Activated T-helper 2 cell treated with anti-CD3 and anti-CD28 coated beads, Interferon-gamma antibody, Interleukin-2, Interleukin-4, amounts not matched to agents 10 μg/mL and 5 μg/mL and 100 μg/mL, durations not matched to agents 14 hours and 24 hours and 36 hours (primary cell): ENCODE data around the gene PPP2R2C. TPM values are rescaled to one million over a fixed set of nuclear protein-coding genes. Genes with fewer than 3 reads are reported as not detected.
A peak's percentile ranks its signal among the peaks of the same experiment; 100 is the strongest.

Experiments used
- DNase-seq: peaks from one replicate; pipeline ENCODE4 v3.0.0; 2021; ENCODE audit warnings: low spot score
- H3K27ac Mint-ChIP-seq: one replicate; pipeline ENCODE4 v1.8.0; 2021; ENCODE audit warnings: mixed read lengths
- H3K27me3 Mint-ChIP-seq: one replicate; pipeline ENCODE4 v1.8.0; 2021; ENCODE audit warnings: low read depth, mixed read lengths
- H3K36me3 Mint-ChIP-seq: one replicate; pipeline ENCODE4 v1.8.0; 2021; ENCODE audit warnings: low read depth, mixed read lengths
- H3K4me1 Mint-ChIP-seq: one replicate; pipeline ENCODE4 v1.8.0; 2021; ENCODE audit warnings: low read depth, mixed read lengths
- H3K4me3 Mint-ChIP-seq: one replicate; pipeline ENCODE4 v1.8.0; 2021; ENCODE audit warnings: low read depth, mild to moderate bottlenecking, moderate library complexity, mixed read lengths
- H3K9me3 Mint-ChIP-seq: one replicate; pipeline ENCODE4 v1.8.0; 2021; ENCODE audit warnings: mixed read lengths
- intact Hi-C: fragments of 100-400 bp; cut with micrococcal nuclease; formaldehyde crosslinking; loops from one replicate; pipeline ENCODE4 v1.15.1; 2023
- total RNA-seq: library from RNA; stranded (reverse); gene quantifications from 2 replicates; pipeline ENCODE4 v1.2.3, GENCODE V29; 2022

Gene PPP2R2C
- total RNA-seq, 1 donor from 2014 or later: not detected

GRCh38 chr4:6502147-6502546 is 29.7 kb upstream of the PPP2R2C start:
- intact Hi-C loops: no loop called here
- no peak overlapping the region for H3K4me3 Mint-ChIP-seq

GRCh38 chr4:6501171-6501570 is 28.8 kb upstream of the PPP2R2C start:
- Mint-ChIP-seq H3K9me3 (peaks cover 21% of the 10 kb centered on the region), H3K27me3 (no peaks in the 10 kb centered on the region), H3K27ac (no peak overlapping the region), H3K4me3 (no peak overlapping the region), H3K4me1 (no peaks in the 10 kb centered on the region), H3K36me3 (no peaks in the 10 kb centered on the region)
- DNase-seq: no peak
- intact Hi-C loops: no loop called here

More at GRCh38 chr4:6502147-6502546, 29.7 kb upstream of the PPP2R2C start:
- no peak overlapping the region for H3K27ac Mint-ChIP-seq
- H3K27me3 Mint-ChIP-seq: no peaks in the 10 kb centered on the region
- no peaks in the 10 kb centered on the region for H3K4me1 Mint-ChIP-seq
- H3K36me3 Mint-ChIP-seq: no peaks in the 10 kb centered on the region
- peaks cover 29% of the 10 kb centered on the region for H3K9me3 Mint-ChIP-seq
- no peak for DNase-seq

GRCh38 chr4:6500481-6501140 is 28.2 kb upstream of the PPP2R2C start:
- H3K27ac Mint-ChIP-seq: no peak overlapping the region
- no peaks in the 10 kb centered on the region for H3K36me3 Mint-ChIP-seq
- no peak for DNase-seq
- intact Hi-C loops: no loop called here
- H3K4me3 Mint-ChIP-seq: no peak overlapping the region
- H3K9me3 Mint-ChIP-seq: peaks cover 18% of the 10 kb centered on the region
- H3K27me3 Mint-ChIP-seq: no peaks in the 10 kb centered on the region
- no peaks in the 10 kb centered on the region for H3K4me1 Mint-ChIP-seq

GRCh38 chr4:6499238-6499600 is 26.8 kb upstream of the PPP2R2C start:
- Mint-ChIP-seq H3K4me1 (no peaks in the 10 kb centered on the region), H3K36me3 (no peaks in the 10 kb centered on the region), H3K9me3 (peaks cover 7% of the 10 kb centered on the region), H3K27me3 (no peaks in the 10 kb centered on the region), H3K27ac (no peak overlapping the region), H3K4me3 (no peak overlapping the region)
- DNase-seq: peak; percentile 0
- intact Hi-C loops: no loop called here

- H3K4me3 Mint-ChIP-seq: no peak overlapping the region
These were observed 26.3 kb upstream of the PPP2R2C start for GRCh38 chr4:6498511-6499237.

GRCh38 chr4:6497796-6498195 is 25.4 kb upstream of the PPP2R2C start:
- H3K27me3 Mint-ChIP-seq: no peaks in the 10 kb centered on the region
- no peaks in the 10 kb centered on the region for H3K9me3 Mint-ChIP-seq

More at GRCh38 chr4:6498511-6499237, 26.3 kb upstream of the PPP2R2C start:
- H3K4me1 Mint-ChIP-seq: no peaks in the 10 kb centered on the region
- no peak overlapping the region for H3K27ac Mint-ChIP-seq
- peak; percentile 5 for DNase-seq
- intact Hi-C loops: no loop called here
- peaks cover 3% of the 10 kb centered on the region for H3K9me3 Mint-ChIP-seq
- H3K27me3 Mint-ChIP-seq: no peaks in the 10 kb centered on the region
- no peaks in the 10 kb centered on the region for H3K36me3 Mint-ChIP-seq

DNA sequence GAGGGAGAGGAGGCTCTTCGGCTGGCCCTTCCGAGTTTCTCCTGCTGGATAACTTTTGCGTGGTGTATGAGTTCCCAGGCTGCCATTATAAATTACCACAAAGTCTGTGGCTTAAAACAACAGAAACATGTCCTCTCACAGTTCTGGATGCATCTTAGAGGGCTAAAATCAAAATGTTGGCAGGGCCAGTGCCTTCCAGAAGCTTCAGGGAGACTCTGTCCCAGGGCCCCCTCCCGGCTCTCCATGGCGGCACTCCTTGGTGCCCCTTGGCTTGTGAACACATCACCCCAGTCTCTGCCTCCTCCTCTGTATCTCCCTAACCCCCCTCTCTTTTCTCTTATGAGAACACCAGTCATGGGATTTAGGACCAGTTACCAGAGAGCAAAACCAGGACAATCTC is 23.3 kb upstream of the PPP2R2C start:
- Mint-ChIP-seq H3K4me3 (no peak overlapping the region), H3K36me3 (no peaks in the 10 kb centered on the region), H3K27me3 (no peaks in the 10 kb centered on the region), H3K27ac (no peak overlapping the region), H3K4me1 (no peaks in the 10 kb centered on the region), H3K9me3 (no peaks in the 10 kb centered on the region)
- intact Hi-C loops: no loop called here
- DNase-seq: no peak

More at GRCh38 chr4:6497796-6498195, 25.4 kb upstream of the PPP2R2C start:
- Mint-ChIP-seq H3K4me1 (no peaks in the 10 kb centered on the region), H3K27ac (no peak overlapping the region), H3K4me3 (no peak overlapping the region), H3K36me3 (no peaks in the 10 kb centered on the region)
- intact Hi-C loops: no loop called here
- DNase-seq: no peak

- Mint-ChIP-seq H3K9me3 (no peaks in the 10 kb centered on the region), H3K4me3 (no peak overlapping the region), H3K36me3 (no peaks in the 10 kb centered on the region), H3K27ac (no peak overlapping the region), H3K27me3 (no peaks in the 10 kb centered on the region), H3K4me1 (no peaks in the 10 kb centered on the region)
- DNase-seq: no peak
- intact Hi-C loops: no loop called here
These were observed 22.8 kb upstream of the PPP2R2C start for GRCh38 chr4:6495296-6495590.

DNA sequence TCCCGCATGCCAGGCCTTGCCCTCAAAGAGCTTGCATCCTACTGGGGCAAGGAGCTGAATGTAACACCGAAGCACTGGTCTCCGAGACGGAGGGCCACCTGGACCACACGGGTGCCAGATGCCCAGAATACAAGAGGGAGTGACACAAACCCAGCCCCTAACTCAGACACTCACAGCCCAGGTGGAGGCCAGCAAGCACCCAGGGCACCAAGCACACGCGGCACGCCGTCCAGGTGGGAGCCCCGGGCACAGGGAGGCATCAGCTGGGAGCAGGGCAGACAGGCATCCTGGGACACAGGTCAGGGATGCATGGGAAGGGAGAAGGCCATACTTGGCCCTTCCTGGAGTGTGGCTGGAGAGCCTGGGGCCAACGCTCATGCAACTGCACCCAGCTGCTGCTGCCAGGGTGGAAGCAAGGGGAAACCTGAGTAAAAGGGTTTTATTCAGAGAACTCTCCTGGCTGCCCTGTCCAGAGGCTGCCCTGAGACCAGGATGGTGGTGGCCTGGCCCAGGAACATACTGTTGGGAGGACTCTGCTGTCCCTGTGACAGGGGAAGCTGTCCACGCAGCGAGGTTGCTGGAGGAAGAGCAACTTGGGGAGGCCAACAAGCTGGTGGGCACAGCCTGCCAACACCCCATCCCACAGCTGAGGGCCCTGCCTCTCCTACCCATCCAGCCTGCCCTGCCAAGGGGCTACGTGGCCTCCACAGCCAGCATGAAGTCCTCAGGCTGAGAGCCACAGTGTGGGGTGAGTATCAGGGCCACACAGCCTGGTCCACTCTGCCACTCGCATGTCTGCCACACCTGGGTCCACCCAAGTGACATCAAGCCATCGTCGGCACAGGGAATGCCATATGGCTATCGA is 22.2 kb upstream of the PPP2R2C start:
- no peaks in the 10 kb centered on the region for H3K4me1 Mint-ChIP-seq
- H3K9me3 Mint-ChIP-seq: no peaks in the 10 kb centered on the region
- H3K36me3 Mint-ChIP-seq: no peaks in the 10 kb centered on the region
- H3K4me3 Mint-ChIP-seq: no peak overlapping the region
- DNase-seq: no peak
- no peaks in the 10 kb centered on the region for H3K27me3 Mint-ChIP-seq
- H3K27ac Mint-ChIP-seq: no peak overlapping the region
- intact Hi-C loops: no loop called here

GRCh38 chr4:6493658-6494304 is 21.4 kb upstream of the PPP2R2C start:
- Mint-ChIP-seq H3K9me3 (no peaks in the 10 kb centered on the region), H3K27ac (no peak overlapping the region), H3K4me3 (no peak overlapping the region), H3K4me1 (no peaks in the 10 kb centered on the region), H3K36me3 (no peaks in the 10 kb centered on the region), H3K27me3 (peaks cover 2% of the 10 kb centered on the region)
- no peak for DNase-seq
- intact Hi-C loops: no loop called here

GRCh38 chr4:6492861-6493657 is 20.6 kb upstream of the PPP2R2C start:
- Mint-ChIP-seq H3K27ac (no peak overlapping the region), H3K4me1 (no peaks in the 10 kb centered on the region), H3K4me3 (no peak overlapping the region), H3K9me3 (no peaks in the 10 kb centered on the region), H3K36me3 (no peaks in the 10 kb centered on the region), H3K27me3 (peaks cover 3% of the 10 kb centered on the region)
- DNase-seq: no peak
- intact Hi-C loops: no loop called here

DNA sequence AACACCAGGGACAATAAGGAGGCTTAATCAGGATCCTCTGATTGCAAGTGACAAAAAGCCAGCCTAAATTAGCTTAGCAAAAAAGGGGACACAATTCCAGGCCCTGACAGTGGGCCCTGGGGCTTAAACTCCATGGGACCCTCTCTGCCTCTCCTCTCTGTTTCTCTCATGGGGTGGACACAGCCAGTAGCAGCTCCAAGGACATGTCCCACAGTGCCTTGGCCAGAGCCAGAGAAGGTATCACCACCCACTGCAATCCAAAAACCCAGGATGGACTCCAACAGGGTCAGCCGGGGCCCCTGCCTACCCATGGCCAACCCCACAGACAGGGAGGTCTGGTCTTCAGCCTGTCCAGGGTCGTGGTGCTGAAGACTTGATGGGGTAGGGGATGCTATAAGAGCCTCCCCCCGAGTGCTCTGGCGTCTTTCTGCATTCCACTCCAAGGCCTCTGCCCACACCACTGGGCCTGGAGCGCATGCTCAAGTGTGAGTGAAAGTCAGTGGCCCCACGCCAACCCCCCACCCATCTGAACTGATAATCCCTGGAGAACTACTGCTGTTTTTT is 19.7 kb upstream of the PPP2R2C start:
- Mint-ChIP-seq H3K9me3 (no peaks in the 10 kb centered on the region), H3K36me3 (no peaks in the 10 kb centered on the region), H3K27me3 (peaks cover 9% of the 10 kb centered on the region), H3K4me3 (no peak overlapping the region), H3K27ac (no peak overlapping the region), H3K4me1 (no peaks in the 10 kb centered on the region)
- no peak for DNase-seq
- intact Hi-C loops: no loop called here
